Activated T-cell treated with anti-CD3 and anti-CD28 coated beads, Interleukin-2, amount 50 U/mL, for 48 hours (primary cell): ENCODE measurements around the gene ROPN1.
"Not testable (repeated sequence)": the region's sequence is repeated elsewhere in the genome, so short reads cannot be mapped to it uniquely, and the experiment has no call there.

ENCODE experiments used
- DNase-seq, 2 experiments: peaks; one replicate each; pipeline ENCODE4 v3.0.0-alpha.2; 2020

The ROPN1 gene

GRCh38 chr3:123991730-123992588 lies at the start of gene ROPN1:
Gene ROPN1, minus strand, starts transcription at chr3:123992124. Its CDS starts 11,643 bp downstream, at chr3:123980481.
- not testable (repeated sequence) for DNase-seq

GRCh38 chr3:124041553-124041952 lies 49.6 kb upstream of the ROPN1 start:
- no peak for DNase-seq

- no peak for DNase-seq
Measured at GRCh38 chr3:124037326-124037725, 45.4 kb upstream of the ROPN1 start.

- not testable (repeated sequence) for DNase-seq
Measured at GRCh38 chr3:124036214-124036613, 44.3 kb upstream of the ROPN1 start.

GRCh38 chr3:124035463-124036121 lies 43.7 kb upstream of the ROPN1 start:
- no peak for DNase-seq

GRCh38 chr3:124034844-124035152 lies 42.9 kb upstream of the ROPN1 start:
- DNase-seq, result no peak

- DNase-seq, result peak; percentile 46 to 56
Measured at GRCh38 chr3:124034016-124034843, 42.3 kb upstream of the ROPN1 start.

GRCh38 chr3:124033360-124034015 lies 41.6 kb upstream of the ROPN1 start, which contains the start of gene KALRN:
Gene KALRN, plus strand, starts transcription at chr3:124033369.
- peak in 1 of 2 experiments; percentile 31 for DNase-seq

- peak; percentile 80 to 85 for DNase-seq
Measured at GRCh38 chr3:124032881-124033359, 41.0 kb upstream of the ROPN1 start.

GRCh38 chr3:124032311-124032880 lies 40.5 kb upstream of the ROPN1 start:
- no peak for DNase-seq

- no peak for DNase-seq
Measured at GRCh38 chr3:124026516-124026915, 34.6 kb upstream of the ROPN1 start.

- not testable (repeated sequence) for DNase-seq
Measured at GRCh38 chr3:124023531-124023930, 31.6 kb upstream of the ROPN1 start.

GRCh38 chr3:124019291-124019690 lies 27.4 kb upstream of the ROPN1 start:
- DNase-seq, result no peak

- not testable (repeated sequence) for DNase-seq
Measured at GRCh38 chr3:124017502-124017901, 25.6 kb upstream of the ROPN1 start.

GRCh38 chr3:124016483-124016882 lies 24.6 kb upstream of the ROPN1 start:
- DNase-seq, result not testable (repeated sequence)

- no peak for DNase-seq
Measured at GRCh38 chr3:124014366-124014942, 22.5 kb upstream of the ROPN1 start.

- DNase-seq, result not testable (repeated sequence)
Measured at GRCh38 chr3:124008321-124008720, 16.4 kb upstream of the ROPN1 start.

GRCh38 chr3:124007186-124007585 lies 15.3 kb upstream of the ROPN1 start:
- DNase-seq, result no peak

GRCh38 chr3:124002405-124003079 lies 10.6 kb upstream of the ROPN1 start:
- DNase-seq, result not testable (repeated sequence)

GRCh38 chr3:124001366-124001765 lies 9.4 kb upstream of the ROPN1 start:
- DNase-seq, result not testable (repeated sequence)

- DNase-seq, result no peak
Measured at GRCh38 chr3:123997543-123997942, 5.6 kb upstream of the ROPN1 start.
